ENCODE results near the gene LIG1.

LIG1 gene

DNA sequence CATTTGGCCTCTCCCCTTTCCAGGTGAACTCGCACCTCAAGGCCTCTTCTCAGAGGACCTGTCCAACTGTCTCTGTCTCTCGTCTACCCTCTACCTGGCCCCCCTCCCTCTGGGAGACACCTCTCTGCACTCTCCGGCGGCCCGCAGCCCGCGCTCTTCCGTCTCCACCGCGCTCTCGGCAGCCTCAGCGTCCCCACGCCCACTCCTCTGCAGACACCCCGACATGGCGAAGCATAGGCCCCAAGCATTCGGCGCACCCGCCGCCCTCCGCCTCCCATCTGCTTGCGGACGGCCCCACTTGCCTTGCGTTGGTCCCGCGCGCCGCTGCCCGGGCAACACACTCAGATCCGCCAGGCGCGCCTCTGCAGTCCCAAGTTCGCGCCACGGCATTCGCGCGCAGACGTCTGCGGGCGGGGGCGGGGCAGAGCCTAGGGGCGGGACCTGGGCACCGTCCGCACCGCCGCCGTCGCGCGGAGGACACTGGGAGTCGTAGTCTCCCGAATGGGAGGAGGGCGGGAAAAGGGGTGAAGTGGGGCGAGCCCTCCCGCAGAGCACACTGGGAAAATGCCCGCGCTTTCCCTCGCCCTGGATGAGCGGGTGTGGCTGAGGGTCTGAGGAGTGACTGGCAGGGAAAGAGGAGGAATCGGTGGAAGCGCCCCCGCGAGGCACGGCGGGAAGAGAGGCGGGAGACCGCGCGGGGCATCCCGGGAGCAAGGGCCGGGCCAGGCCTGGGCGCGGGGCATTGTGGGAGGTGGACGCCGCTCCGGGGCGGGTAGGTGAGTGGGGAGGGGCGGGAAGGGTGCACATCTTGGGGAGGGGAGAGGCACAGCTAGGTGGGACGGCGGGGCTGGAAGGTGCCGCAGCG is at the start of gene LIG1, which contains the start of gene ZSWIM9:
LIG1 (minus strand) TSS at position 406 of the 865 bp plus-strand sequence. CDS start 4,778 bp downstream, outside the sequence.
ZSWIM9 (plus strand) TSS at position 742 of the 865 bp plus-strand sequence. CDS start 1,123 bp downstream, outside the sequence.
- peak; percentile 73 to 81 for DNase-seq

DNA sequence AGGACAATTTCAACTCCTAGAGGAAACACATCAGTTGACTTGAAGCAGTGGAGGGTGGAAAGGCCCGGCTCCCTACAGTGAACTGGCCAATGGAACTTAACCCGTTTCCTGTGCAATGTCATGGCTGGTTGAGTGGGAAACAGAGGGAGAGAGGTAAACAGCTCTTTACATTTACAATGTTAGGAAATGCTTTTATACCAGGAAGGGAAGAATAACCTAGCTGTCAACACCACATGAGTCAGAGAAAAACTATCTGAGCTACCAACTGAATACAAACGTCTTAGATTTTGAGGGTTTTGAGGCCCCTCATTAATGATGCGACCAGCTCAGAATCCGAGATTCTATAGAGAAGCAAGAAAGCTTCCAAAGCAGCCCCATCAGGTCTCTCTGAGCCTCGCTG is 48.9 kb upstream of the LIG1 start:
- no peak for DNase-seq

DNA sequence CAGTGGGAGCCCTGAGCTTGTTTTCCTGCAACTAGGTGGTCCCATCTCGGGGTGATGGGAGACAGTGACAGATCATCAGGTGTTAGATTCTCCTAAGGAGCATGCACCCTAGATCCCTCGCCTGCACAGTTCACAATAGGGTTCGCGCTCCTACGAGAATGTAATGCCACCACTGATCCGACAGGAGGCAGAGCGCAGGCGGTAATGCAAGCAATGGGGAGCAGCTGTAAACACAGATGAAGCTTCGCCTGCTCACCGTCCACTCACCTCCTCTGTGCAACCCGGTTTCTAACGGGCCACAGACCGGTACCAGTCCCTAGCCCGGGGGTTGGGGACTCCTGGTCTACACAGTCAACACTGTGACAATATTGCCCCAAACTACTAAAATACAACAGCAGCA is 46.8 kb upstream of the LIG1 start:
- no peak for DNase-seq

GRCh38 chr19:48213959-48214358 is 43.8 kb upstream of the LIG1 start:
- DNase-seq: no peak

DNA sequence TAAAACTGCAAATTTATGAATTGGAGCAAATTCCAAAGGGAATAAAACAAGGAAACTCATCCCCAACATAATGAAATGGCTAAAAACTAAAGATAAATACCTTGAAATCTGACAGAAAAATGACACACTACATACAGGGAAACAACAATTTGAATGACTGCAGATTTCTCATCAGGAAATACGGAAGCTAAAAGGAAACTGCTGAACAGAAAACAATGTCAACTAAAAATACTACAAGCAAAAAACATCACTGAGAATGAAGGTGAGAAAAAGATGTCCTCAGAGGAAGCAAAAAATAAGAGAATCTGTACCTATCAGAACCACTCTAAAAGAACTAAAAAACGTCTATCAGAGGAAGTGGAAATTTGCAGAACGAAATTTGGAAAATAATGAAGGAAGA is 39.9 kb upstream of the LIG1 start:
- DNase-seq: no peak

DNA sequence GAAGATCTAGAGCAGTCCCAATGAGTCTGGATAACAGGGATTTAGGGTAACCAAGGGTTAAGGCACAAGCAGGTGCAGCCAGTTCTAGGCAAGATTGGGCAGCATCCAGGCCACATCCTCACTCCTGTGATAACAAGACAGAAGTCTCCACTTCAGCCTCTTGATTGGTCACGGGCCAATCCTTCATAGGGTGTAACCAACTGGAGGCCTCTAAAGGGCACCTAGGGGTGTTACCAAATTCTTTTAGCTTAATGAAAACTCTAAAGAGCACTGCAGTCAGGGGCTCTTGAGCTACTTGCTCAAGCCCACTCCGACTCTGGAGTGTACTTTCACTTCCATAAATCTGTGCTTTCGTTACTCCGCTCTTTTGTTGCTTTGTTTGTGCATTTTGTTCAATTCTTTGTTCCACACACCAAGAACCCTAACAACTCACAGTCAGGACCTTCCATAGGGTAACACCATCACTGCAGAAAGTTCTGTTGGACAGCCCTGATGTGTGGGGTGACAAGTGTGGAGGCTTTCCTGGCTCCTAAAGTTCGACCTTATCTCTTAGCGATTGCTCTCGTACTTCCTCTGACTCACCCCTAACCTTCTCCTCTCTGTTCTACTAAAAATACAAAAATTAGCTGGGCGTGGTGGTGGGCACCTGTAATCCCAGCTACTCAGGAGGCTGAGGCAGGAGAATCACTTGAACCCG is 36.4 kb upstream of the LIG1 start:
- no peak for DNase-seq

DNA sequence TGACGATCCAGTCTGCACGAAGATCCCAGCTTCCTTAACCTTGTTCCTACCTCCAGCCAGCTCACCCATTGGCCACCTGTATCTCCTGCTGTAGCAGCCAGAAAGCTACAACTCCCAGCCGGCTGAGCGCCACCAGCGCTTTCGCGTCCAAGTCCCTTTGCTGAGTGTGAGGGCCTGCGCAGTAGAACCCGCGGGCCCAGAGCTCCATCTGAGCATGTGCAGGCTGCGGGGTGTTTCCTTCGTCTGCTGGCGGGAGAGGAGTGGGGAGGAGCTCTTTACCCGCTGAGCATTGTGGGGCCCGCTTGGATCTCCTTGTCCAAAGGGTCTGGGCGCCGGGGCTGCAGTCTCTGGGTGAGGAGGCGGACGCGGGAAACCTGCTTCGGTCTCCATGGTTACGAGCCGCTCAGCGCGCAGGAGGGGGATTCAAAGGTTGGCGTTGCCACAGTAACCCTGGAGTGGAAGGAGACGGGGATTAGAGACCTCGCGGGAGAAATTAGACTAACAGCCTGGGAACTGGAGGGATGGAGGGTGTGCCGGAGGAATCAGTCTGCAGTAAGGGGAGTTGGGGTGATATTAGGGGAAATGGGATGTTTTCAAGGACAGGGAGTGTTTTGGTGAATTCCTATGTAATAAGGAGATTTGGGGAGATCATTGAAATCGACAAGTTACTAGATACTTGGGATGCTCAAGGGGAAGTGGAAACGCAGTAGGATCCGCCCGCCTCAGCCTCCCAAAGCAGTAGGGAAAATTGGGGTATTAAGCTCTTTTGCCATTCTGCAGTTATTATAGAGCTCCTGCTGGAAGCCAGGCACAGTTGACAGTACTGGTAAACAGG is 33.9 kb upstream of the LIG1 start:
- DNase-seq: peak; percentile 89 to 92

DNA sequence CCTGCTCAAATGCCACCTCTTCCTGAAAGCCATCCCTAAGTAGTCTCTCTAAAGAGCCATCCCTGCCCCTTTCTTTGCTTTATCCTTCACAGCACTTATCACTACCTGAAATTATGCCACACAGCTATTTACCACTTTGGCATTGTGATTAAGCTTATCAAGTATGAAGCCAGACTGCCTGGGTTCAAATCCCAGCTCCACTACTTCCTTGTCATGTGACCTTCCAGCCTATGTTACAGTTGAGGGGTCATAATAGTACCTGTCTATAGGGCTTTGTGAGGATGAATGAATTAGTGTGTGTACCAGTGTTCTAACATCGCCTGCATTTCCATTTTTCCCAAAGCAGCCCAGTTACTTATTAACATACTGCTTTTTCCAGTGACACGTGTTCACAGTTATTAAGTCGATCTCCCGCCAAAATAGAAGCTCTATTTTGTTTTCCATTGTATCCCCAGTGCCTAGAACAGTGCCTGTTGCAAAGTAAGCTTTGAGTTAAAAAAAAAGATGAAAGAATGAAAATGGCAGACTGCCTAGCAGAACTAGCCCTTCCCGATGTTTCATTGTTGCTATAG is 33.2 kb upstream of the LIG1 start:
- no peak for DNase-seq

DNA sequence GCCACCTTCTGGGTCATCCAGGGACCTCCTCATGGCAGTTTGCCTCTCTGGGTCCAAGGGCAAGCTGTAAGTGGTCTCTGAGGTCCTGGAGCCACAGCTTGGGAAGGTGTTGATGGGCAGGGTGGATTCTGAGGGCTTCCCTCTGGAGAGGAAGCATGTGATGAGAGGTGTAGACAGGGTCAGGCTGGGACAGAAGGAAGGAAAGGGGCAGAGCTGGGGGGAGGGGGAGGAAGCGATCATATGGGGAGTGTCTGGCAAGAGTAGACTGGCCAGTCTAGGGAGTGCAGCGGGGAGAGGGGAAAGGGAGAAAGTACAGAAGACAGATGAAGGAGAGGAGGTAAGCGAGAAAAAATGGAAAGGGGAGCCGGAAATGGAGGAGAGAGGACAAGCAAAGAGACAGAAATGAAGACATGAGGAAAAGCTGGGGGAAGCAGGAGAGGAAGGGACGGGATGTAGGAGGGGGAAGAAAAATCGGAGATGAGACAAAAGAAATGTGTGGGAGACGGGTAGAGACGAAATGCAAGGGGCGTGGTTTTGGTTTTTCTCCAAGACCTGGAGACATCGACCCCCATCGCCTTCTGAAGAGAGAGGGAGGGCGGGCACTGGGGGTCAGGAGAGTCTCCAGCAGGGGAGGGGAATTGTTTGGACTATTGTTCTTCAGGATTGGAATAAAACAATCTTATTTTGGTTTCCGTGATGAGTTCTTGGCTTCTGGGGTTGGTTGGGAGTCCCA is 27.0 kb upstream of the LIG1 start:
- no peak for DNase-seq

GRCh38 chr19:48196321-48196763 is 26.2 kb upstream of the LIG1 start:
- DNase-seq: no peak

GRCh38 chr19:48194844-48195830 is 25.0 kb upstream of the LIG1 start:
- DNase-seq: no peak

GRCh38 chr19:48194041-48194843 is 24.1 kb upstream of the LIG1 start:
- DNase-seq: no peak

GRCh38 chr19:48192750-48193149 is 22.6 kb upstream of the LIG1 start:
- DNase-seq: no peak

- DNase-seq: no peak
These were observed 20.7 kb upstream of the LIG1 start for GRCh38 chr19:48190885-48191284.

DNA sequence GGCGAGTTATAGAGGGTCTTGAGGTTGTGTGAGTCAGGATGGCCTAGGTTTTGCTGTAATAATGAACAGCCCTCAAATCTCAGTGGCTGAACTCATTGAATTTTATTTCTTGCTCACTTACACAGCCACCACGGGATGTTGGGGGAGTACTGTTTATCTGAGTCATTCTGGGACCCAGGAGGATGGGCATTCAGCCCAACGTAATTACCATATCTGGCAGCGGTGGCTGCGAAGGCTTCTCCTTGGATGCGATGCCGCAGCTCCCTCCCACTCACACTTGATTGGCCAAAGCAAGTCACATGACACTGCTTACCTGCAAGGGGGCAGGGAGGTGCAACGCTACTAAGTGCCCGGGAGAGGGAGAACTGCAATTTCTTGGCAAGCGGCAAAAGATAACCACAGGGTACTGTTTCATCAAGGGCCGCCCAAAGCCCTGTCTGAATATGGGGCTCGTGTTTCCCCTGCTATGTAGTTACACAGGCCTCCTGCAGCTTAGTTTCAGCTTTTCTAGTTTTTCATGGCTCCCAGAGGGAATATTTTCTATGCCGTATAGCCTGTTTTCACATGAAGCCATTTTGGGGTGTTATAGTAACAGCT is 20.2 kb upstream of the LIG1 start:
- no peak for DNase-seq

DNA sequence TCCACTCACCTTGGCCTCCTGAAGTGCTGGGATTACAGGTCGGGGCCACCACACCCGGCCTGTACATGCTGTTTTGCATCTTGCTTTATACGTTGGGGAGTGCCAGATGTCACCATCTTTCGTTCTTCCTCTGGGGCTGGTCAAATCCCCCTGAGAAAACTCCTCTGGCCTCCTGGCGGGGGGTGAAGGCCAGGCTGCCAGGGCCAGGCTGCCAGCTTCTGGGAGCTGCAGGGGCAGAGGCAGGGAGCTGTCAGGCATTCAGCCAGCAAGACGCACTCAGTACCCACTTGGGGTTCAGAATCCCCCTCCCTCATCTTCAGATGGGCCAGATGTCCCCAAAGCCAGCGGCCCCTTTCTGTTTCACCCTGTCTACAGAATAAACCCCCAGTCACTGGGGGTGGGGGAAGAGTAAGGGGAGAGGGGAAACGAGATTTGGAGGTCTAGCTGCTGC is 16.4 kb upstream of the LIG1 start:
- DNase-seq: no peak

DNA sequence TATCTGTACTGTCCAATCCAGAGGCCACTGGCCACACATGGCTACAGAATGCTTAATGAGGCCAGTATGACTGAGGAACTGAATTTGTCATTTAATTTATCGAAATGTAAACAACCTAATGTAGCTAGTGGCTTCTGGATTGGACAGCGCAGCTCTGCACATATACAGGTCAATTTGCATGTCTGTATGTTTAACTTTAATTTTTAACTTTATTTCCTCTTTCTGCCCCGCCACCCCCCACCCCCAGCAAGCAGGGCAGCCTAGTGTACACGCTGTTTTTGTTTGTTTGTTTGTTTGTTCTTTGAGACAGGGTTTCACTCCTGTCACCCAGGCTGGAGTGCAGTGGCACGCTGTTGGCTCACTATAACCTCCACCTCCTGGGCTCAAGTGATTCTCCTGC is 15.9 kb upstream of the LIG1 start:
- no peak for DNase-seq

GRCh38 chr19:48183356-48183755 is 13.2 kb upstream of the LIG1 start:
- no peak for DNase-seq

- DNase-seq: no peak
These were observed 12.3 kb upstream of the LIG1 start for GRCh38 chr19:48182434-48182833.

Measured in SW 1271 (cell line).